Measurements from ENCODE around the gene GTF2E1. TPM values are rescaled to one million over a fixed set of nuclear protein-coding genes. Genes with fewer than 3 reads are reported as not detected.

Gene GTF2E1
- total RNA-seq, 1 experiment from 2014 or later = 22.9 TPM

DNA sequence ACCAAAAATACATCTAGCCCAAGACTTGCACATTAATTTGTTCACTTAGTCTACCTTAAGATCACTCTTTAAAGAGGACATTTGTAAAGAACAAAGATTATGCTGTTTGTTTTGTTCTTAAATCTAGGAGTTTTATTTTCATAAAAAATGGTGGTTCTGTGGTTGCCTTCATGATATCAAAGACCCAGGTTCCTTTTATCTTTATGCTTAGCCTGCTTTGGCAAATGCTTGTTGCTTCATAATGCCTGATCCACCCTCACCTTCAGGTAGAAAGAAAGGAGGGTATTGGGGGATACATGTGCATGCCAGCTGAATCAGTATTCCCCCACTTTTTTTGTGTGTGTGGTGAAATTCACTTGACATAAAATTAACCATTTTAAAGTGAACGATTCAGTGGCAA lies 48.5 kb downstream of the GTF2E1 start:
- Mint-ChIP-seq H3K4me3 (ENCODE audit: low read depth, unreplicated experiment) (no peak overlapping the region), H3K4me1 (ENCODE audit: low read depth, unreplicated experiment) (no peaks in the 10 kb centered on the region), H3K27me3 (ENCODE audit: unreplicated experiment) (no peaks in the 10 kb centered on the region), H3K36me3 (ENCODE audit: insufficient read depth, unreplicated experiment) (no peaks in the 10 kb centered on the region), H3K9me3 (ENCODE audit: low read depth, unreplicated experiment) (no peaks in the 10 kb centered on the region), H3K27ac (ENCODE audit: unreplicated experiment) (no peak overlapping the region)
- CTCF ChIA-PET = no interaction called here
- TF ChIP-seq, protein P1, sequence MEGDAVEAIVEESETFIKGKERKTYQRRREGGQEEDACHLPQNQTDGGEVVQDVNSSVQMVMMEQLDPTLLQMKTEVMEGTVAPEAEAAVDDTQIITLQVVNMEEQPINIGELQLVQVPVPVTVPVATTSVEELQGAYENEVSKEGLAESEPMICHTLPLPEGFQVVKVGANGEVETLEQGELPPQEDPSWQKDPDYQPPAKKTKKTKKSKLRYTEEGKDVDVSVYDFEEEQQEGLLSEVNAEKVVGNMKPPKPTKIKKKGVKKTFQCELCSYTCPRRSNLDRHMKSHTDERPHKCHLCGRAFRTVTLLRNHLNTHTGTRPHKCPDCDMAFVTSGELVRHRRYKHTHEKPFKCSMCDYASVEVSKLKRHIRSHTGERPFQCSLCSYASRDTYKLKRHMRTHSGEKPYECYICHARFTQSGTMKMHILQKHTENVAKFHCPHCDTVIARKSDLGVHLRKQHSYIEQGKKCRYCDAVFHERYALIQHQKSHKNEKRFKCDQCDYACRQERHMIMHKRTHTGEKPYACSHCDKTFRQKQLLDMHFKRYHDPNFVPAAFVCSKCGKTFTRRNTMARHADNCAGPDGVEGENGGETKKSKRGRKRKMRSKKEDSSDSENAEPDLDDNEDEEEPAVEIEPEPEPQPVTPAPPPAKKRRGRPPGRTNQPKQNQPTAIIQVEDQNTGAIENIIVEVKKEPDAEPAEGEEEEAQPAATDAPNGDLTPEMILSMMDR (IDR thresholded peaks at IDR 0.05; ENCODE audit: unreplicated experiment) = no peak
- DNase-seq = no peak
- intact Hi-C loops (cut with micrococcal nuclease; ENCODE audit: unreplicated experiment) = no loop called here
- BruUV-seq (replicated peaks) = no TSS peak

DNA sequence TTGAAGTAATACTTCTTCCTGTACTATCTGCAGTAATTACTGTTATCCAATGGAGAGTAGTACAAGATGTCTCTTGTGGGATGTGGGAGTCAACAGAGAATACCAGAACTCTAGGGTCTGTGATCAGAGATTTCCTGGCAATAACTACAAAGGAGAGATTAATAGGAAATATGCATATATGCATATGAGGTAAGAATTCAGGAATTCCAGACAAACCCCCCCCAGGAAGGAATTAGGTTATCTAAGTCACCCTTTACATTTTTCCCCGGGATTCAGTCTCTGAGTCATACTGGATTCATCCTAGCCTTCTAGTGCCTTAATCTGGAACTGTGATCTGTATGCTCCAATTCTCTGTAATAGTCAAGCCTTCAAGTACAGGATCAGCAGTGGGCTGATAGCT lies 49.4 kb downstream of the GTF2E1 start:
- H3K27me3 Mint-ChIP-seq (ENCODE audit: unreplicated experiment) = no peaks in the 10 kb centered on the region
- H3K27ac Mint-ChIP-seq (ENCODE audit: unreplicated experiment) = no peak overlapping the region
- TF ChIP-seq, protein P1 (IDR thresholded peaks at IDR 0.05; ENCODE audit: unreplicated experiment) = no peak
- no peaks in the 10 kb centered on the region for H3K4me1 Mint-ChIP-seq (ENCODE audit: low read depth, unreplicated experiment)
- CTCF ChIA-PET = no interaction called here
- H3K9me3 Mint-ChIP-seq (ENCODE audit: low read depth, unreplicated experiment) = no peaks in the 10 kb centered on the region
- no TSS peak for BruUV-seq (replicated peaks)
- DNase-seq = no peak
- intact Hi-C loops (cut with micrococcal nuclease; ENCODE audit: unreplicated experiment) = no loop called here
- no peak overlapping the region for H3K4me3 Mint-ChIP-seq (ENCODE audit: low read depth, unreplicated experiment)
- H3K36me3 Mint-ChIP-seq (ENCODE audit: insufficient read depth, unreplicated experiment) = no peaks in the 10 kb centered on the region

DNA sequence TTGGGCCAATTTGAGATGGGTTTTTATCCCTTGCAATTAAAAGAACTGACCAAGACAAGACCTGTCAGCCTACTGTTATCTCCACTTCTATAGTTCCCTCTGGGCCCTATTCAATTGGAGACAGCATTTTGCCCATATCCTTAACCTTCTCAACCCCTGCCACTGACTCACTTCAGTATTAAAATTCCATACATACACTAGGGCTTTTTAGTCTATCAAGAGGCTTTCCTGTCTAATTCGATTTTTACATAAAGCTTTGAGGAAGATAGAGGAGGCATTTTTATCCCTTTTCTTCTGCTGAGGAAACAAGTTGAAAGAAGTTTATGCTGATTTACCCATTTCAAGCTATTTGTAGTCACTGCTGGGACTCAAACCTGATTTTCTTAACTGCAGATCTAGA lies 51.1 kb downstream of the GTF2E1 start:
- BruUV-seq (replicated peaks) = no TSS peak
- H3K9me3 Mint-ChIP-seq (ENCODE audit: low read depth, unreplicated experiment) = no peaks in the 10 kb centered on the region
- no peaks in the 10 kb centered on the region for H3K27me3 Mint-ChIP-seq (ENCODE audit: unreplicated experiment)
- DNase-seq = no peak
- no peak overlapping the region for H3K4me3 Mint-ChIP-seq (ENCODE audit: low read depth, unreplicated experiment)
- no peak overlapping the region for H3K27ac Mint-ChIP-seq (ENCODE audit: unreplicated experiment)
- TF ChIP-seq, protein P1 (IDR thresholded peaks at IDR 0.05; ENCODE audit: unreplicated experiment) = no peak
- H3K36me3 Mint-ChIP-seq (ENCODE audit: insufficient read depth, unreplicated experiment) = no peaks in the 10 kb centered on the region
- H3K4me1 Mint-ChIP-seq (ENCODE audit: low read depth, unreplicated experiment) = no peaks in the 10 kb centered on the region
- intact Hi-C loops (cut with micrococcal nuclease; ENCODE audit: unreplicated experiment) = no loop called here
- CTCF ChIA-PET = interaction anchor here (0.7 to 0.8 kb wide), 2 partner anchors 16 to 226 kb away, joined by 4 to 6 read pairs; no protein-coding TSS in a partner anchor

DNA sequence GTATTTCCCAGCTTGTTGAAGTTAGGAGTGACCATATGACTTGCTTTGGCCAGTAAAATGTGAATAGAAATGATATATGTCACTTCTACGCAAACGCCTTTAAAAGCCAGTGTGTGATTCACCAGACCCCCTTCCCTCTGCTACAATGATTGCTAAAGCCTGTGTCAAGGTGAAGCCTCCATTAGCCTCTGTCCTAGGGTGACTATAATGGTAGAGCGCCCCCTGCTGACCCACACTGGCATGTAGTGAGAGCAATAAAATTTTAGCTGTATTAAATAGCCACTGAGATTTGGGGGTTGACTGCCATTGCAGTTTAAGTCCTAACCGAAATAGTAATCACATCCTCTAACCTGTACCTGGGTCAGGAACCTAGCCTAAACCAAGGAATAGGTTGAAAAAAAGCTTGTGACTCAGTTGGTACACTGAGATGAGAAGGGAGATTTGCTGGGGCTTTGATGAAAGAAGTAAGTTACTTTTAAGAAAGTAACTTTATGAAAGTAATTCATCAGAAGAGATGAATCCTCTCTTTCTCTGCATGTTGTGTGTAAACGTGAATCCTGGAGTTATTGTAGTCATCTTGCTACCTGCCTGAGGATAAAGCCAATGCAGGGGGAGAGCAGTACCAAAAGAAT lies 52.6 kb downstream of the GTF2E1 start:
- no peak overlapping the region for H3K4me3 Mint-ChIP-seq (ENCODE audit: low read depth, unreplicated experiment)
- TF ChIP-seq, protein P1 (IDR thresholded peaks at IDR 0.05; ENCODE audit: unreplicated experiment) = peak; percentile 76
- no peaks in the 10 kb centered on the region for H3K36me3 Mint-ChIP-seq (ENCODE audit: insufficient read depth, unreplicated experiment)
- DNase-seq = peak; percentile 86
- intact Hi-C loops (cut with micrococcal nuclease; ENCODE audit: unreplicated experiment) = loop anchor here (1.0 to 5.0 kb wide), 4 partner anchors 113 to 553 kb away; partner anchors contain the start of gene HGD
- no peaks in the 10 kb centered on the region for H3K9me3 Mint-ChIP-seq (ENCODE audit: low read depth, unreplicated experiment)
- CTCF ChIA-PET = interaction anchor here (0.6 to 1.5 kb wide), 12 partner anchors 18 to 1905 kb away, joined by 3 to 10 read pairs (median 4); partner anchors contain the start of gene NDUFB4
- no peak overlapping the region for H3K27ac Mint-ChIP-seq (ENCODE audit: unreplicated experiment)
- BruUV-seq (replicated peaks) = no TSS peak
- no peaks in the 10 kb centered on the region for H3K4me1 Mint-ChIP-seq (ENCODE audit: low read depth, unreplicated experiment)
- H3K27me3 Mint-ChIP-seq (ENCODE audit: unreplicated experiment) = no peaks in the 10 kb centered on the region

Data from Calu3 (cell line).